Measurements from ENCODE around the gene MRAS. TPM values are rescaled to one million over a fixed set of nuclear protein-coding genes. Genes with fewer than 3 reads are reported as not detected.

The MRAS gene
- total and polyA plus RNA-seq, 2 donors from 2014 or later, result 30.9 to 106 TPM

- DNase-seq, result no peak
- Histone ChIP-seq H3K27me3 (ENCODE audit: control insufficient read depth, insufficient read depth, low read length) (peaks cover 3% of the 10 kb centered on the region), H3K9ac (ENCODE audit: low read length in 3 of 3) (no peak overlapping the region), H3K4me1 (ENCODE audit: control insufficient read depth in 2 of 3, insufficient read depth in 2 of 3, low read depth in 1 of 3, low read length in 3 of 3) (no peaks in the 10 kb centered on the region), H3K4me3 (ENCODE audit: low read length in 3 of 3) (no peak overlapping the region), H3K36me3 (ENCODE audit: control insufficient read depth in 2 of 3, insufficient read depth in 3 of 3, low read length in 3 of 3) (no peaks in the 10 kb centered on the region), H3K9me3 (ENCODE audit: control insufficient read depth in 2 of 3, insufficient read depth in 1 of 3, low read length in 3 of 3) (no peaks in the 10 kb centered on the region), H3K27ac (ENCODE audit: low read depth in 2 of 2, low read length in 2 of 2) (no peak overlapping the region)
- intact Hi-C loops (cut with DNase I), result no loop called here
- FAIRE-seq, result no peak
- no peak for TF ChIP-seq CTCF (IDR thresholded peaks at IDR 0.05; ENCODE audit: borderline replicate concordance, extremely low read depth, insufficient read depth)
Measured at GRCh38 chr3:138440596-138440995, 92.2 kb downstream of the MRAS start.

GRCh38 chr3:138441256-138441655, 92.9 kb downstream of the MRAS start:
- intact Hi-C loops (cut with DNase I), result no loop called here
- Histone ChIP-seq H3K4me1 (ENCODE audit: control insufficient read depth in 2 of 3, insufficient read depth in 2 of 3, low read depth in 1 of 3, low read length in 3 of 3) (no peaks in the 10 kb centered on the region), H3K27me3 (ENCODE audit: control insufficient read depth, insufficient read depth, low read length) (peaks cover 3% of the 10 kb centered on the region), H3K4me3 (ENCODE audit: low read length in 3 of 3) (no peak overlapping the region), H3K27ac (ENCODE audit: low read depth in 2 of 2, low read length in 2 of 2) (no peak overlapping the region), H3K9ac (ENCODE audit: low read length in 3 of 3) (no peak overlapping the region), H3K9me3 (ENCODE audit: control insufficient read depth in 2 of 3, insufficient read depth in 1 of 3, low read length in 3 of 3) (no peaks in the 10 kb centered on the region), H3K36me3 (ENCODE audit: control insufficient read depth in 2 of 3, insufficient read depth in 3 of 3, low read length in 3 of 3) (no peaks in the 10 kb centered on the region)
- DNase-seq (no peak), FAIRE-seq (no peak)
- TF ChIP-seq CTCF (IDR thresholded peaks at IDR 0.05; ENCODE audit: borderline replicate concordance, extremely low read depth, insufficient read depth), result no peak

- H3K27me3 ChIP-seq (ENCODE audit: control insufficient read depth, insufficient read depth, low read length), result no peaks in the 10 kb centered on the region
- DNase-seq (no peak), FAIRE-seq (no peak)
- no peaks in the 10 kb centered on the region for H3K36me3 ChIP-seq (ENCODE audit: control insufficient read depth in 2 of 3, insufficient read depth in 3 of 3, low read length in 3 of 3)
- intact Hi-C loops (cut with DNase I), result no loop called here
- H3K4me1 ChIP-seq (ENCODE audit: control insufficient read depth in 2 of 3, insufficient read depth in 2 of 3, low read depth in 1 of 3, low read length in 3 of 3), result no peaks in the 10 kb centered on the region
- no peak overlapping the region for H3K27ac ChIP-seq (ENCODE audit: low read depth in 2 of 2, low read length in 2 of 2)
- no peak overlapping the region for H3K9ac ChIP-seq (ENCODE audit: low read length in 3 of 3)
- no peak for TF ChIP-seq CTCF (IDR thresholded peaks at IDR 0.05; ENCODE audit: borderline replicate concordance, extremely low read depth, insufficient read depth)
- H3K9me3 ChIP-seq (ENCODE audit: control insufficient read depth in 2 of 3, insufficient read depth in 1 of 3, low read length in 3 of 3), result no peaks in the 10 kb centered on the region
- H3K4me3 ChIP-seq (ENCODE audit: low read length in 3 of 3), result no peak overlapping the region
Measured at GRCh38 chr3:138441742-138442141, 93.4 kb downstream of the MRAS start.

DNA sequence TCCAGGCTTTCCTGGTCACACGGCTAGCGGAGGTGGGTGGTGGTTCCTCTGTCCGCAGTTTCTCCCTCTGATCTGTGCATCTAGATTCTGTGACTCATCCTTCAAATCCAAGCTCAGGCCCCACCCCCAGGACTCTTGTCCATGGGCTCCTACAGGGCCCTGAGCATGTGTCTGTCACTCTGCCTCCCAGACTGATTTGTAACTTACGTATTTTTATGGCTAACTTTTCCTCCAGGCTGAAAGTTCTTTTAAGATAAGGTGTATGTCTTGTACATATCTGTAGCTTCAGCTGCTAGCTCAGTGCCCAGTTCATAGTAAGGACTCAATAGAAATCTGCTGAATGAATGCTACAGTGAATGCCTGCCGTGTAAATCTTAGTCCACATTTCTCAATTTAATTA, 94.1 kb downstream of the MRAS start:
- Histone ChIP-seq H3K27ac (ENCODE audit: low read depth in 2 of 2, low read length in 2 of 2) (no peak overlapping the region), H3K9ac (ENCODE audit: low read length in 3 of 3) (no peak overlapping the region), H3K4me3 (ENCODE audit: low read length in 3 of 3) (no peak overlapping the region), H3K36me3 (ENCODE audit: control insufficient read depth in 2 of 3, insufficient read depth in 3 of 3, low read length in 3 of 3) (no peaks in the 10 kb centered on the region), H3K9me3 (ENCODE audit: control insufficient read depth in 2 of 3, insufficient read depth in 1 of 3, low read length in 3 of 3) (no peaks in the 10 kb centered on the region), H3K4me1 (ENCODE audit: control insufficient read depth in 2 of 3, insufficient read depth in 2 of 3, low read depth in 1 of 3, low read length in 3 of 3) (no peaks in the 10 kb centered on the region), H3K27me3 (ENCODE audit: control insufficient read depth, insufficient read depth, low read length) (no peaks in the 10 kb centered on the region)
- intact Hi-C loops (cut with DNase I), result no loop called here
- DNase-seq (no peak), FAIRE-seq (no peak)
- no peak for TF ChIP-seq CTCF (IDR thresholded peaks at IDR 0.05; ENCODE audit: borderline replicate concordance, extremely low read depth, insufficient read depth)
